Naive thymus-derived CD8-positive, alpha-beta T cell (primary cell): ENCODE data around the gene SLC39A11. TPM values are rescaled to one million over a fixed set of nuclear protein-coding genes. Genes with fewer than 3 reads are reported as not detected.

Experiments
- ATAC-seq, 2 donors: fragments of 150-1000 bp; cut with Tn5 transposase in 1 of 2; sonication (Bioruptor Pico), chemical (Tn5 transposase) in 1 of 2; 1 replicate in 1 of 2; 2 replicates in 1 of 2; pipeline ENCODE4 v1.10.0; 2021; ENCODE audit warnings: mild to moderate bottlenecking in 2 of 2, moderate library complexity in 2 of 2
- POLR2A ChIA-PET: fragments of 350-600 bp; sonication (Branson Sonifier 250); formaldehyde crosslinking; loops from one replicate; lab custom pipeline; 2021; ENCODE audit warnings: antibody characterized with exemption; lab: Charles Lee
- DNase-seq, 10 donors: peaks; one replicate each; pipeline versions ENCODE4 v3.0.0 to v3.0.0-alpha.2; 2020 to 2022
- H3K27ac Mint-ChIP-seq, 10 donors: one replicate each; pipeline ENCODE4 v1.8.0; 2020 to 2022; ENCODE audit warnings: mild to moderate bottlenecking in 10 of 10, mixed read lengths in 10 of 10, moderate library complexity in 4 of 10, inconsistent platforms in 1 of 10
- H3K27me3 Mint-ChIP-seq, 5 donors: one replicate each; pipeline ENCODE4 v1.8.0; 2021 to 2022; ENCODE audit warnings: mixed read lengths in 5 of 5
- H3K36me3 Mint-ChIP-seq, 3 donors: one replicate each; pipeline ENCODE4 v1.8.0; 2020 to 2022; ENCODE audit warnings: mixed read lengths in 3 of 3, mild to moderate bottlenecking in 2 of 3, inconsistent platforms in 1 of 3
- H3K4me1 Mint-ChIP-seq, 4 donors: one replicate each; pipeline ENCODE4 v1.8.0; 2021 to 2022; ENCODE audit warnings: mixed read lengths in 4 of 4
- H3K4me3 Mint-ChIP-seq, 10 donors: one replicate each; pipeline ENCODE4 v1.8.0; 2020 to 2022; ENCODE audit warnings: mild to moderate bottlenecking in 10 of 10, mixed read lengths in 10 of 10, moderate library complexity in 6 of 10, inconsistent platforms in 1 of 10
- H3K9me3 Mint-ChIP-seq, 9 donors: one replicate each; pipeline ENCODE4 v1.8.0; 2020 to 2022; ENCODE audit warnings: mixed read lengths in 9 of 9, mild to moderate bottlenecking in 3 of 9, inconsistent platforms in 1 of 9, moderate library complexity in 1 of 9
- polyA plus RNA-seq, 3 donors: library from polyadenylated mRNA; unstranded; fragments of 300-500 nt; fragmentation: Illumina TruSeq; gene quantifications; one replicate each; pipeline ENCODE4 v1.2.3, GENCODE V29; 2021
- total RNA-seq, 8 experiments: library from RNA in 2 of 8; stranded (reverse) in 2 of 8; gene quantifications; one replicate each; pipeline ENCODE4 v1.2.3 and lab custom pipeline; 2021 to 2026

SLC39A11 gene
- total and polyA plus RNA-seq, 5 experiments from 2014 or later: 6.2 to 14.4 (median 10.3) TPM

GRCh38 chr17:72684405-72685020 lies 408.0 kb downstream of the SLC39A11 start:
- DNase-seq: no peak
- Mint-ChIP-seq H3K27ac (no peak overlapping the region), H3K9me3 (peaks cover 0 to 10% (median under 1%) of the 10 kb centered on the region in 9 donors), H3K4me3 (no peak overlapping the region), H3K36me3 (peaks cover 3 to 6% (median 5%) of the 10 kb centered on the region in 3 donors), H3K27me3 (no peaks in the 10 kb centered on the region), H3K4me1 (peaks cover 0 to 5% (median 0%) of the 10 kb centered on the region in 4 donors)
- no peak for ATAC-seq
- POLR2A ChIA-PET: no interaction called here

GRCh38 chr17:72683506-72684404 lies 408.7 kb downstream of the SLC39A11 start:
- no peak overlapping the region for H3K27ac Mint-ChIP-seq
- POLR2A ChIA-PET: no interaction called here

GRCh38 chr17:72682605-72683004 lies 409.9 kb downstream of the SLC39A11 start:
- Mint-ChIP-seq H3K27me3 (no peaks in the 10 kb centered on the region), H3K4me1 (peaks cover 0 to 2% (median 0%) of the 10 kb centered on the region in 4 donors), H3K4me3 (no peak overlapping the region), H3K36me3 (peaks cover 3 to 21% (median 3%) of the 10 kb centered on the region in 3 donors), H3K9me3 (peaks cover 0 to 20% (median 2%) of the 10 kb centered on the region in 9 donors), H3K27ac (no peak overlapping the region)
- ATAC-seq (no peak), DNase-seq (no peak)
- POLR2A ChIA-PET: no interaction called here

More at GRCh38 chr17:72683506-72684404, 408.7 kb downstream of the SLC39A11 start:
- peaks cover 0 to 16% (median 2%) of the 10 kb centered on the region in 9 donors for H3K9me3 Mint-ChIP-seq
- DNase-seq (no peak), ATAC-seq (no peak)
- no peaks in the 10 kb centered on the region for H3K27me3 Mint-ChIP-seq
- peaks cover 3 to 10% (median 5%) of the 10 kb centered on the region in 3 donors for H3K36me3 Mint-ChIP-seq
- no peak overlapping the region for H3K4me3 Mint-ChIP-seq
- peaks cover 0 to 5% (median 0%) of the 10 kb centered on the region in 4 donors for H3K4me1 Mint-ChIP-seq

GRCh38 chr17:72681844-72682243 lies 410.6 kb downstream of the SLC39A11 start:
- ATAC-seq (no peak), DNase-seq (no peak)
- peaks cover 0 to 20% (median 2%) of the 10 kb centered on the region in 9 donors for H3K9me3 Mint-ChIP-seq
- no peak overlapping the region for H3K27ac Mint-ChIP-seq
- peaks cover 0 to 2% (median 0%) of the 10 kb centered on the region in 4 donors for H3K4me1 Mint-ChIP-seq
- no peaks in the 10 kb centered on the region for H3K27me3 Mint-ChIP-seq
- peaks cover 3 to 22% (median 3%) of the 10 kb centered on the region in 3 donors for H3K36me3 Mint-ChIP-seq
- no peak overlapping the region for H3K4me3 Mint-ChIP-seq
- POLR2A ChIA-PET: no interaction called here

GRCh38 chr17:72677714-72678390 lies 414.6 kb downstream of the SLC39A11 start:
- DNase-seq: no peak
- no peak overlapping the region for H3K27ac Mint-ChIP-seq
- no peaks in the 10 kb centered on the region for H3K27me3 Mint-ChIP-seq
- H3K4me3 Mint-ChIP-seq: no peak overlapping the region
- peaks cover 3 to 33% (median 11%) of the 10 kb centered on the region in 3 donors for H3K36me3 Mint-ChIP-seq
- POLR2A ChIA-PET: no interaction called here
- peaks cover 0 to 20% (median 2%) of the 10 kb centered on the region in 9 donors for H3K9me3 Mint-ChIP-seq
- H3K4me1 Mint-ChIP-seq: peaks cover 0 to 2% (median 0%) of the 10 kb centered on the region in 4 donors
- no peak for ATAC-seq

- Mint-ChIP-seq H3K27ac (no peak overlapping the region), H3K4me3 (no peak overlapping the region), H3K36me3 (peaks cover 3 to 36% (median 11%) of the 10 kb centered on the region in 3 donors), H3K27me3 (no peaks in the 10 kb centered on the region), H3K4me1 (peaks cover 0 to 2% (median 0%) of the 10 kb centered on the region in 4 donors), H3K9me3 (peaks cover 0 to 20% (median 2%) of the 10 kb centered on the region in 9 donors)
- ATAC-seq (no peak), DNase-seq (no peak)
- POLR2A ChIA-PET: no interaction called here
These were observed 415.4 kb downstream of the SLC39A11 start for GRCh38 chr17:72677108-72677507.

GRCh38 chr17:72672729-72673128 lies 419.8 kb downstream of the SLC39A11 start:
- POLR2A ChIA-PET: no interaction called here

GRCh38 chr17:72671016-72671415 lies 421.5 kb downstream of the SLC39A11 start:
- no peaks in the 10 kb centered on the region for H3K4me1 Mint-ChIP-seq
- H3K27ac Mint-ChIP-seq: no peak overlapping the region
- peaks cover 0 to 11% (median 4%) of the 10 kb centered on the region in 9 donors for H3K9me3 Mint-ChIP-seq
- DNase-seq (no peak), ATAC-seq (no peak)
- H3K36me3 Mint-ChIP-seq: peaks cover 3 to 20% (median 17%) of the 10 kb centered on the region in 3 donors
- no peaks in the 10 kb centered on the region for H3K27me3 Mint-ChIP-seq
- POLR2A ChIA-PET: no interaction called here
- no peak overlapping the region for H3K4me3 Mint-ChIP-seq

More at GRCh38 chr17:72672729-72673128, 419.8 kb downstream of the SLC39A11 start:
- Mint-ChIP-seq H3K36me3 (peaks cover 1 to 22% (median 17%) of the 10 kb centered on the region in 3 donors), H3K4me1 (peaks cover 0 to 2% (median 0%) of the 10 kb centered on the region in 4 donors), H3K27me3 (no peaks in the 10 kb centered on the region), H3K9me3 (peaks cover 0 to 11% (median 4%) of the 10 kb centered on the region in 9 donors), H3K4me3 (no peak overlapping the region), H3K27ac (no peak overlapping the region)
- ATAC-seq: no peak
- no peak for DNase-seq

GRCh38 chr17:72667096-72668063 lies 425.1 kb downstream of the SLC39A11 start:
- Mint-ChIP-seq H3K4me3 (no peak overlapping the region), H3K27me3 (no peaks in the 10 kb centered on the region)

GRCh38 chr17:72665852-72666851 lies 426.3 kb downstream of the SLC39A11 start:
- POLR2A ChIA-PET: no interaction called here
- DNase-seq (no peak), ATAC-seq (no peak)
- Mint-ChIP-seq H3K4me1 (no peaks in the 10 kb centered on the region), H3K36me3 (peaks cover 6 to 11% (median 9%) of the 10 kb centered on the region in 3 donors), H3K27ac (peak overlapping the region in 2 of 10 donors; percentile 12 to 80), H3K27me3 (no peaks in the 10 kb centered on the region), H3K4me3 (no peak overlapping the region), H3K9me3 (peaks cover 0 to 11% (median 4%) of the 10 kb centered on the region in 9 donors)

More at GRCh38 chr17:72667096-72668063, 425.1 kb downstream of the SLC39A11 start:
- Mint-ChIP-seq H3K36me3 (peaks cover 3 to 11% (median 9%) of the 10 kb centered on the region in 3 donors), H3K9me3 (peaks cover 0 to 11% (median 4%) of the 10 kb centered on the region in 9 donors), H3K27ac (peak overlapping the region in 1 of 10 donors; percentile 12), H3K4me1 (no peaks in the 10 kb centered on the region)
- POLR2A ChIA-PET: no interaction called here
- no peak for DNase-seq
- no peak for ATAC-seq

GRCh38 chr17:72662827-72663190 lies 429.7 kb downstream of the SLC39A11 start:
- no peak for ATAC-seq
- no peak overlapping the region for H3K27ac Mint-ChIP-seq
- H3K36me3 Mint-ChIP-seq: peaks cover 0 to 5% (median 5%) of the 10 kb centered on the region in 3 donors
- H3K9me3 Mint-ChIP-seq: peaks cover 0 to 2% (median 0%) of the 10 kb centered on the region in 9 donors
- POLR2A ChIA-PET: no interaction called here
- no peak for DNase-seq
- no peak overlapping the region for H3K4me3 Mint-ChIP-seq
- no peaks in the 10 kb centered on the region for H3K27me3 Mint-ChIP-seq
- no peaks in the 10 kb centered on the region for H3K4me1 Mint-ChIP-seq
